Mesendoderm (in vitro differentiated cells): Measurements from ENCODE around the gene FOXC1.

ENCODE experiments used
- DNase-seq: peaks from one replicate; pipeline ENCODE4 v3.0.0; 2013
- H2AK5ac ChIP-seq: 2 replicates; pipeline ENCODE4 v1.6.1; 2013; ENCODE audit warnings: low read length, inconsistent platforms
- H2BK120ac ChIP-seq: 2 replicates; pipeline ENCODE4 v1.6.1; 2013; ENCODE audit warnings: low read depth, mild to moderate bottlenecking, low read length, moderate library complexity, mixed read lengths
- H2BK15ac ChIP-seq: replicated peaks from 2 replicates; pipeline ENCODE4 v1.6.1; 2013; ENCODE audit warnings: low read depth, mild to moderate bottlenecking, moderate library complexity
- H2BK5ac ChIP-seq: 2 replicates; pipeline ENCODE4 v1.6.1; 2013; ENCODE audit warnings: low read length, inconsistent platforms
- H3K18ac ChIP-seq: 2 replicates; pipeline ENCODE4 v1.6.1; 2013; ENCODE audit warnings: mild to moderate bottlenecking, low read length, mixed read lengths
- H3K23ac ChIP-seq: one replicate; pipeline ENCODE4 v1.6.1; 2013; ENCODE audit warnings: low read length
- H3K27ac ChIP-seq: 2 replicates; pipeline ENCODE4 v1.5.1; 2013; ENCODE audit warnings: low read depth, mild to moderate bottlenecking, inconsistent platforms, low read length, moderate library complexity
- H3K27me3 ChIP-seq: 2 replicates; pipeline ENCODE4 v1.6.1; 2013; ENCODE audit warnings: low read length, control low read depth, mild to moderate bottlenecking, inconsistent platforms; ENCODE audit not compliant: insufficient read depth, poor library complexity
- H3K36me3 ChIP-seq: 2 replicates; pipeline ENCODE4 v1.6.1; 2013; ENCODE audit warnings: low read length, inconsistent platforms; ENCODE audit not compliant: control insufficient read depth, insufficient read depth
- H3K4ac ChIP-seq: one replicate; pipeline ENCODE4 v1.6.1; 2013; ENCODE audit warnings: low read depth, mild to moderate bottlenecking, low read length, moderate library complexity
- H3K4me1 ChIP-seq: 2 replicates; pipeline ENCODE4 v1.6.1; 2013; ENCODE audit warnings: low read depth, low read length, inconsistent platforms; ENCODE audit not compliant: control insufficient read depth
- H3K4me2 ChIP-seq: 2 replicates; pipeline ENCODE4 v1.6.1; 2013; ENCODE audit warnings: low read length
- H3K4me3 ChIP-seq: 2 replicates; pipeline ENCODE4 v1.5.1; 2013; ENCODE audit warnings: mild to moderate bottlenecking, low read length
- H3K56ac ChIP-seq: one replicate; pipeline ENCODE4 v1.6.1; 2013; ENCODE audit warnings: low read length
- H3K79me1 ChIP-seq: 2 replicates; pipeline ENCODE4 v1.6.1; 2013; ENCODE audit warnings: low read length, inconsistent platforms
- H3K79me2 ChIP-seq: 2 replicates; pipeline ENCODE4 v1.6.1; 2013; ENCODE audit warnings: mild to moderate bottlenecking, low read length; ENCODE audit not compliant: control insufficient read depth, insufficient read depth
- H3K9ac ChIP-seq: 2 replicates; pipeline ENCODE4 v1.6.1; 2013; ENCODE audit warnings: low read length, inconsistent platforms
- H4K5ac ChIP-seq: one replicate; pipeline ENCODE4 v1.6.1; 2013; ENCODE audit warnings: low read length
- H4K8ac ChIP-seq: one replicate; pipeline ENCODE4 v1.6.1; 2013; ENCODE audit warnings: low read depth, mild to moderate bottlenecking, control low read depth, low read length, moderate library complexity
- WGBS: extraction: QIAGEN DNeasy Blood & Tissue Kit; methylation state at CpG from one replicate; pipeline ENCODE4 v1.1.7; 2013; ENCODE audit warnings: low lambda C conversion rate, missing lambda C conversion rate; ENCODE audit not compliant: insufficient coverage; ENCODE audit errors: extremely low coverage; 5-methylcytosine and 5-hydroxymethylcytosine counted together

The FOXC1 gene

DNA sequence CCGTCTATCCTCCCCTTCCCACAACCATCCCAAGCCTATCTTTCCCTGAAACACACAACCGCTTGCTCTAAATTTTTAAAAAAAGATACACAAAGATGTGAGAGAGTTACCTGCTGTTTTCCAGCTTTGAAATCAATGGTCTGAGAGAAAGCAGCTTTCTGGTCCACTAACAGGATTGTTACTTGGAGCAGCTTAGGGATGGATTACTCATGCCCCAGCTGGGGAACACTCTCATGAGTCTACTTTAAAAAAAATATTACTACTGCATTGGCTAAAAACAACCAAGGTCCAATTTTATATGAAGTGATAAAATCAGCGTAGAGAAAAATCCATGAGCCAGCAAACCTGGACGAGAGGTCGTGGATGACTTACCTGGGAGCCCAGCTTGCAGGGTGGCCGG, 29.6 kb upstream of the FOXC1 start:
- Histone ChIP-seq H2BK120ac (no peak overlapping the region), H3K27ac (no peak overlapping the region), H3K9ac (no peak overlapping the region), H3K79me1 (no peaks in the 10 kb centered on the region), H3K4ac (no peak overlapping the region), H3K56ac (no peak overlapping the region), H3K18ac (no peak overlapping the region), H3K36me3 (no peaks in the 10 kb centered on the region), H3K4me1 (peaks cover 13% of the 10 kb centered on the region), H3K23ac (no peak overlapping the region), H2BK15ac (no peak overlapping the region), H4K5ac (no peak overlapping the region), H4K8ac (no peak overlapping the region), H3K27me3 (no peaks in the 10 kb centered on the region), H3K79me2 (no peaks in the 10 kb centered on the region), H2BK5ac (no peak overlapping the region), H3K4me2 (no peak overlapping the region), H2AK5ac (no peak overlapping the region), H3K4me3 (no peak overlapping the region)
- no CpG with 5 or more reads among the region's 6 CpGs for WGBS
- DNase-seq, result no peak

DNA sequence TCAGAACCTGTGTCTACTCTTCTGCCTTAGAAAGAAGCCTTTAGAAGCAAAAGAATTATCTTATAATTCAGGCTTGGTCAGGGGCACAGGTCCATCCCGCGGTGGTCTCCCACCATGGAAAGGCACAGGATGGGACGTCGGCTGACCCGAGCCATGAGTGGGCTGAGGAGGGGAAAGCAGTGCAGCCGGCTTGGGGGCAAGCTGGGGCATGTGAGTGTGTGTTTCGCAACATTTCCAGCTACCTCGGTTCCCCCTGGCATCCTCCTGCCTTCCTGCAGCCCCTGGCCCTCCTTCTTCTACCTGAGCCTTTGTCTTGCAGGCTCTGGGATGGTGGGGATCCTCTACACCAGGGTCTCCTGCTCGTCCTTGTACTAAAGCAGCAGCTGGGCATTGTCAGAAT, 29.1 kb upstream of the FOXC1 start:
- no peak overlapping the region for H2BK5ac ChIP-seq
- no peak overlapping the region for H3K56ac ChIP-seq
- no peak overlapping the region for H3K18ac ChIP-seq
- H2AK5ac ChIP-seq, result no peak overlapping the region
- DNase-seq, result no peak
- H2BK15ac ChIP-seq, result no peak overlapping the region
- no peaks in the 10 kb centered on the region for H3K79me2 ChIP-seq
- H3K4me3 ChIP-seq, result no peak overlapping the region
- no peak overlapping the region for H3K9ac ChIP-seq
- H3K23ac ChIP-seq, result no peak overlapping the region
- H3K4me1 ChIP-seq, result peaks cover 9% of the 10 kb centered on the region
- no peak overlapping the region for H3K4me2 ChIP-seq
- no peak overlapping the region for H3K4ac ChIP-seq
- H4K8ac ChIP-seq, result no peak overlapping the region
- no peak overlapping the region for H2BK120ac ChIP-seq
- no peak overlapping the region for H4K5ac ChIP-seq
- H3K27ac ChIP-seq, result no peak overlapping the region
- H3K36me3 ChIP-seq, result no peaks in the 10 kb centered on the region
- H3K79me1 ChIP-seq, result no peaks in the 10 kb centered on the region
- WGBS, result no CpG with 5 or more reads among the region's 9 CpGs
- no peaks in the 10 kb centered on the region for H3K27me3 ChIP-seq

DNA sequence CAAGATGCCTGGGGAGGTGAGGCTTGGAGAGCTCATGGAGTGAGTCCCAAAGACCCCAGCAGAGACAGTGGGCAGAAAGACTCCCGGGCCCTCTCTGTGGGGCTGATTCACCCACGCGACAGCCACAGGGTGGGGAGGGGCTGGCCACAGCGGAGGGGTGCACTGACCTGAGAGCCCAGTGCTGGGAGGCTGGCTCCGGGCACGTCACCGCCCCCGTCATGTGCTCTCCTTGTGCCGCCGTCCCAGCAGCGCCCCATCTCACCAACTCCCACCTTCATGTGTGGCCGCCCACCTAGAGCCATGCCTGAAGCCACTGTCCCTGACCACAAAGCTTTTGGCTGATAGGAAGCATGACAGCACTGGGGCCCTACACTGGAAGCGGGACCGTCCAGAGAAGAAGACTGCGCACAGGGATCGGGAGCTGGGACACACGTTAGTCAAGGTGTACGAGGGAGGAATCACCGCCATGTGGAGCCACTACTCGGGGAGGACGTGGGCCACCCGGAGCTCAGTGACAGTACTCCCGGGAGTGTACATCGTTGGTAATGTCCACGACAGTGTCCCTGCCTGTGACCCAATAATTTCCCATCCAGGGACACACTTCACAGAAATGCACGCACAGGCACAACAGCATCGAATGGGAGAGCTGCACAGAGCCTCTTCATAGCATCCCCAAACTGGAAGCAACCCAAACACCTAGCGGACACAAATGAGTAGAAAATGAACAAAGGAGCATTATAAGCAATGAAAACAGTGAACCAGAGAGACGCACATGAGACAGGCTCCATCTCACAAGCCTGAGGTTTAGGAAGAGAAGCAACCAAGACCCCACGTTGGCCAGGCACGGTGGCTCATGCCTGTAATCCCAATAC, 28.4 kb upstream of the FOXC1 start:
- Histone ChIP-seq H3K36me3 (no peaks in the 10 kb centered on the region), H3K4me1 (peaks cover 2% of the 10 kb centered on the region), H3K4me2 (no peak overlapping the region), H2BK5ac (no peak overlapping the region), H2AK5ac (no peak overlapping the region), H3K23ac (no peak overlapping the region), H3K9ac (no peak overlapping the region), H3K79me1 (no peaks in the 10 kb centered on the region), H3K18ac (no peak overlapping the region), H4K8ac (no peak overlapping the region), H3K27me3 (no peaks in the 10 kb centered on the region), H3K4me3 (no peak overlapping the region), H3K79me2 (no peaks in the 10 kb centered on the region), H4K5ac (no peak overlapping the region), H3K27ac (no peak overlapping the region), H3K4ac (no peak overlapping the region), H2BK15ac (no peak overlapping the region), H3K56ac (no peak overlapping the region), H2BK120ac (no peak overlapping the region)
- DNase-seq, result no peak
- no CpG with 5 or more reads among the region's 31 CpGs for WGBS

DNA sequence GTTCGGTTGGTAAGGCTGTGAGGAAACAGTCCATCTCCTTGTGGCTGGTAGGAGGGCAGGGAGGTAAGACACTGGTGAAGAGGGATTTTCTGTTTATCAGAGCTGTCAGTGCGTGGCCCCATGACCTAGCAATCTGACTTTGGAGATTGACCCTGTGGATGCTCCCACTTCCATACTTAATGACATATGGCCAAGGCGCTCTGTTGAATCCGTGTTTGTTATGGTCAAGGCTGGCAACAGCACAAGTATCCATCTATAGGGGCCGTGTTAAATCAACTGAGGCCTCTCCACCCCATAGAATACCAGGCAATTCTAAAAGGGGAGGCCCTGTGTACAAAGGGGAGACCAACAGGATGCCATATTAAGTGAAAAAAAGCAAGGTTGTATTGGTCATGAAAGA, 25.6 kb upstream of the FOXC1 start:
- no peak overlapping the region for H4K8ac ChIP-seq
- H3K79me2 ChIP-seq, result no peaks in the 10 kb centered on the region
- WGBS, result no CpG with 5 or more reads among the region's 5 CpGs
- no peak overlapping the region for H3K18ac ChIP-seq
- H2AK5ac ChIP-seq, result no peak overlapping the region
- H2BK15ac ChIP-seq, result no peak overlapping the region
- H3K79me1 ChIP-seq, result no peaks in the 10 kb centered on the region
- H3K4ac ChIP-seq, result no peak overlapping the region
- no peak overlapping the region for H3K9ac ChIP-seq
- H3K56ac ChIP-seq, result no peak overlapping the region
- H3K4me2 ChIP-seq, result no peak overlapping the region
- H3K23ac ChIP-seq, result no peak overlapping the region
- no peak overlapping the region for H3K27ac ChIP-seq
- H2BK5ac ChIP-seq, result no peak overlapping the region
- H3K36me3 ChIP-seq, result no peaks in the 10 kb centered on the region
- H3K27me3 ChIP-seq, result no peaks in the 10 kb centered on the region
- H3K4me1 ChIP-seq, result no peaks in the 10 kb centered on the region
- no peak for DNase-seq
- H4K5ac ChIP-seq, result no peak overlapping the region
- no peak overlapping the region for H3K4me3 ChIP-seq
- no peak overlapping the region for H2BK120ac ChIP-seq

DNA sequence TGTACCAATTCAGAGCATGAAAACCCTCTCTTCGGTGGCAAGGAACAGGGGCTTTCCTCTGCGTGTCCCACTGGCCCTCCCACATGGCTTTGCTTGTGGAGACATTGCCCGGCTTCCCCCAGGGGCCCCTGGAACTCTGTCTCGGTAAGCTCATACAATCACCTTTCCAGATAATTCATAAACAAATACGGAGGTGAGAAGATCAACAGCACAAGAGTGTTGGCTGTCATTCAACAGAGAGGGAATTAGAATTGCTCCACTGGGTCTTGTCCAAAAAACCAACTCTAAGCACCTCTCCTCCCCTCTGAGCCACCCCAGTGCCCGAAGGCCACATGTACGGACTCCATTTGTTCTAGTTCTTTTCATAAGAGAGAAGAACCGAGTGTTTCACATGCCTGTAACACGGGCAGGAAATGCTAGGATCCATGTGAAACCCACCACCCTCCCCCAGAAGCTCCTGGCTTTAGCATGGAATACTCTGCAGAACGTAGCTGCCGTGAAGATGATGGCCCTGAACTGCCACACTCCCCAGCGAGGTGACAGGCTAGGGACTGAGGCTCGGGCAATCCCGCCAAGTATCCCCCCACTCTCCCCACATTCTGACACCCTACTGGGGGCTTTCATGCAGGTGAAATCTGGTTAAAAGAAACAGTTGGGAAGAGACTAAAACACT, 24.6 kb upstream of the FOXC1 start:
- Histone ChIP-seq H3K18ac (no peak overlapping the region), H2BK15ac (no peak overlapping the region), H2BK120ac (no peak overlapping the region), H3K56ac (no peak overlapping the region), H2AK5ac (no peak overlapping the region), H3K4me3 (no peak overlapping the region), H4K8ac (no peak overlapping the region), H3K27me3 (no peaks in the 10 kb centered on the region), H3K23ac (no peak overlapping the region), H3K36me3 (no peaks in the 10 kb centered on the region), H3K79me2 (no peaks in the 10 kb centered on the region), H4K5ac (no peak overlapping the region), H3K27ac (no peak overlapping the region), H2BK5ac (no peak overlapping the region), H3K9ac (no peak overlapping the region), H3K4ac (no peak overlapping the region), H3K4me2 (no peak overlapping the region), H3K79me1 (no peaks in the 10 kb centered on the region), H3K4me1 (no peaks in the 10 kb centered on the region)
- WGBS, result no CpG with 5 or more reads among the region's 14 CpGs
- DNase-seq, result no peak
